GM12878 (cell line): ENCODE results near the gene TMEM214. TPM values are rescaled to one million over a fixed set of nuclear protein-coding genes. Genes with fewer than 3 reads are reported as not detected.

Experiments
- ATAC-seq: fragments of 200-7000 bp; cut with Tn5 transposase; 3 replicates; pipeline ENCODE4 v1.9.1; 2020; ENCODE audit warnings: mild to moderate bottlenecking, moderate library complexity
- BruUV-seq: library from RNA; stranded (reverse); fragments of 400-500 nt; replicated peaks from 2 replicates; lab custom pipeline; 2021; lab: Mats Ljungman, UMichigan
- CTCF ChIA-PET: fragments of 300-600 bp; sonication (Branson Sonifier 250); formaldehyde crosslinking; extraction: SDS; loops from one replicate; lab custom pipeline; 2021; ENCODE audit warnings: inconsistent platforms; lab: Yijun Ruan, JAX
- POLR2A ChIA-PET: fragments of 350-600 bp; formaldehyde crosslinking; extraction: SDS; loops from one replicate; lab custom pipeline; 2021; ENCODE audit warnings: inconsistent platforms; lab: Charles Lee
- RAD21 ChIA-PET: fragments of 300-600 bp; sonication (Branson Sonifier 250); formaldehyde crosslinking; loops from one replicate; lab custom pipeline; 2023; ENCODE audit warnings: antibody characterized with exemption; ENCODE audit not compliant: unreplicated experiment; lab: Charles Lee
- SMC1A ChIA-PET: fragments of 300-600 bp; sonication (Branson Sonifier 250); formaldehyde crosslinking; loops from one replicate; lab custom pipeline; 2023; ENCODE audit not compliant: unreplicated experiment, uncharacterized antibody; lab: Charles Lee
- DNase-seq: peaks from one replicate; pipeline ENCODE4 v3.0.0-alpha.2; 2011; ENCODE audit warnings: low read depth, low spot score
- FAIRE-seq: peaks from 3 replicates; lab custom pipeline; 2011; peaks lifted over from hg19 to GRCh38; lab: Jason Lieb, UNC
- H2AFZ ChIP-seq: 2 replicates; pipeline ENCODE4 v1.6.0; 2011; ENCODE audit warnings: low read depth, low read length, control low read depth; ENCODE audit not compliant: control insufficient read depth
- H3K27ac ChIP-seq: 2 replicates; pipeline ENCODE4 v1.5.1; 2011; ENCODE audit warnings: control low read depth; ENCODE audit not compliant: control insufficient read depth, insufficient read depth
- H3K27me3 ChIP-seq, 2 experiments: replicated peaks in 1 of 2; 2 replicates each; pipeline versions ENCODE4 v1.6.0 to v1.6.1; 2011; ENCODE audit warnings: low read length in 1 of 2; ENCODE audit not compliant: control insufficient read depth in 2 of 2, insufficient read depth in 2 of 2
- H3K36me3 ChIP-seq, 2 experiments: 2 replicates each; pipeline ENCODE4 v1.5.1; 2011; ENCODE audit warnings: low read length in 1 of 2; ENCODE audit not compliant: control insufficient read depth in 2 of 2, insufficient read depth in 2 of 2
- H3K4me1 ChIP-seq: 2 replicates; pipeline ENCODE4 v1.6.1; 2011; ENCODE audit warnings: mild to moderate bottlenecking, low read length, moderate library complexity, mixed read lengths; ENCODE audit not compliant: control insufficient read depth, insufficient read depth
- H3K4me2 ChIP-seq: 2 replicates; pipeline ENCODE4 v1.6.0; 2011; ENCODE audit warnings: control low read depth; ENCODE audit not compliant: control insufficient read depth, insufficient read depth
- H3K4me3 ChIP-seq: fragments of 200-600 bp; sonication (generic); 2 replicates; pipeline ENCODE4 v1.5.1; 2016
- H3K79me2 ChIP-seq: 2 replicates; pipeline ENCODE4 v1.6.0; 2011; ENCODE audit warnings: low read length; ENCODE audit not compliant: control insufficient read depth, insufficient read depth
- H3K9ac ChIP-seq: 2 replicates; pipeline ENCODE4 v1.8.0; 2011; ENCODE audit warnings: low read length, control low read depth, mixed read lengths; ENCODE audit not compliant: control insufficient read depth, insufficient read depth
- H3K9me3 ChIP-seq: replicated peaks from 3 replicates; pipeline ENCODE4 v1.5.1; 2011; ENCODE audit warnings: mild to moderate bottlenecking, low read length; ENCODE audit not compliant: control insufficient read depth, insufficient read depth
- H4K20me1 ChIP-seq: 2 replicates; pipeline ENCODE4 v1.6.0; 2011; ENCODE audit not compliant: control insufficient read depth, insufficient read depth
- BRCA1 ChIP-seq: IDR thresholded peaks from 2 replicates; pipeline ENCODE4 v1.6.1; 2011; ENCODE audit warnings: low read depth, low read length, improper control_type of control experiment
- CBX5 ChIP-seq: sonication (generic); IDR thresholded peaks from 2 replicates; pipeline ENCODE4 v1.6.1; 2016; ENCODE audit warnings: low read depth, moderate library complexity, mild to moderate bottlenecking, inconsistent platforms
- EZH2 ChIP-seq: IDR thresholded peaks from 2 replicates; pipeline ENCODE4 v1.6.1; 2012; ENCODE audit warnings: low read depth, mild to moderate bottlenecking, control low read depth, inconsistent platforms, low read length, borderline replicate concordance; ENCODE audit not compliant: control insufficient read depth
- FOS ChIP-seq: IDR thresholded peaks from 3 replicates; pipeline ENCODE4 v1.6.1; 2011; ENCODE audit warnings: borderline replicate concordance; ENCODE audit not compliant: insufficient read length; ENCODE audit errors: extremely low read depth
- GATAD2B ChIP-seq: fragments of 450-650 bp; conservative IDR thresholded peaks from 2 replicates; pipeline ENCODE4 v1.6.1; 2017; ENCODE audit warnings: low read depth, mild to moderate bottlenecking, moderate library complexity
- HCFC1 ChIP-seq: fragments of 150-350 bp; IDR thresholded peaks from 2 replicates; pipeline ENCODE4 v1.6.1; 2014; ENCODE audit warnings: low read length
- MTA3 ChIP-seq: IDR thresholded peaks from 2 replicates; pipeline ENCODE4 v1.6.1; 2012; ENCODE audit warnings: low read length, inconsistent platforms, borderline replicate concordance
- NR2C2 ChIP-seq: IDR thresholded peaks from 2 replicates; pipeline ENCODE4 v1.6.1; 2011; ENCODE audit warnings: borderline replicate concordance, low read depth; ENCODE audit not compliant: control insufficient read depth, insufficient read length
- SMARCA5 ChIP-seq: fragments of 450-650 bp; IDR thresholded peaks from 2 replicates; pipeline ENCODE4 v1.6.1; 2017; ENCODE audit warnings: mild to moderate bottlenecking
- SMC3 ChIP-seq: IDR thresholded peaks from 2 replicates; pipeline ENCODE4 v1.6.1; 2011; ENCODE audit warnings: low read length, improper control_type of control experiment, borderline replicate concordance
- TCF12 ChIP-seq: IDR thresholded peaks from 2 replicates; pipeline ENCODE4 v1.6.1; 2011; ENCODE audit warnings: low read depth, mild to moderate bottlenecking, low read length
- WRNIP1 ChIP-seq: IDR thresholded peaks from 2 replicates; pipeline ENCODE4 v1.6.1; 2011; ENCODE audit warnings: low read depth, low read length, improper control_type of control experiment, borderline replicate concordance
- YBX1 ChIP-seq: fragments of 450-650 bp; IDR thresholded peaks from 2 replicates; pipeline ENCODE4 v1.6.1; 2016; ENCODE audit warnings: antibody characterized with exemption
- in situ Hi-C: fragments of 300-500 bp; cut with MboI; formaldehyde crosslinking; loops from 9 replicates; pipeline ENCODE4 v1.14.3; 2018; ENCODE audit warnings: mixed read lengths
- intact Hi-C: fragments of 100-400 bp; cut with micrococcal nuclease; formaldehyde crosslinking; loops from one replicate; pipeline ENCODE4 v1.14.2; 2022; ENCODE audit not compliant: unreplicated experiment
- polyA plus RNA-seq, 11 experiments: library from polyadenylated mRNA; depleted of rRNA in 4 of 11; unstranded in 6 of 11; stranded (reverse) in 5 of 11; fragments of >200 nt; fragmentation: Nextera tagmentation in 4 of 11; fragmentation: Illumina TruSeq in 1 of 11; extraction: Ambion mirVana in 4 of 11; extraction: Trizol in 1 of 11; gene quantifications; 1 replicate in 1 of 11; 2 replicates in 10 of 11; pipeline versions ENCODE4 v1.2.1 to v1.2.3, GENCODE V29; 2011 to 2016; ENCODE audit warnings: inconsistent platforms in 2 of 11, missing spikeins in 2 of 11, low read depth in 1 of 11
- total RNA-seq, 4 experiments: library from RNA; depleted of rRNA in 3 of 4; stranded (reverse); fragments of >200 nt in 3 of 4; fragmentation: Illumina TruSeq in 1 of 4; extraction: Trizol in 1 of 4; gene quantifications; 2 replicates each; pipeline versions ENCODE4 v1.2.1 to v1.2.3, GENCODE V29; 2013 to 2021
- TF ChIP-seq, protein P1 (sequence below): fragments of 450-650 bp; IDR thresholded peaks from 2 replicates; pipeline ENCODE4 v1.6.1; 2017; ENCODE audit warnings: antibody characterized with exemption, mild to moderate bottlenecking, moderate library complexity
- TF ChIP-seq, protein P2 (sequence below): IDR thresholded peaks from 2 replicates; pipeline ENCODE4 v1.6.1; 2011; ENCODE audit warnings: borderline replicate concordance, low read depth, mild to moderate bottlenecking, moderate library complexity, mixed read lengths, low read length; ENCODE audit not compliant: insufficient read depth; ENCODE audit errors: extremely low read length
- TF ChIP-seq, protein P3 (sequence below): IDR thresholded peaks from 2 replicates; pipeline ENCODE4 v1.6.1; 2012; ENCODE audit warnings: low read depth, low read length, improper control_type of control experiment

TMEM214 gene
- total and polyA plus RNA-seq, 10 of the 15 experiments (the other 5 are each of a cell fraction or from before 2014, with no cell fraction given): 10.4 to 79.2 (median 45.0) TPM

DNA sequence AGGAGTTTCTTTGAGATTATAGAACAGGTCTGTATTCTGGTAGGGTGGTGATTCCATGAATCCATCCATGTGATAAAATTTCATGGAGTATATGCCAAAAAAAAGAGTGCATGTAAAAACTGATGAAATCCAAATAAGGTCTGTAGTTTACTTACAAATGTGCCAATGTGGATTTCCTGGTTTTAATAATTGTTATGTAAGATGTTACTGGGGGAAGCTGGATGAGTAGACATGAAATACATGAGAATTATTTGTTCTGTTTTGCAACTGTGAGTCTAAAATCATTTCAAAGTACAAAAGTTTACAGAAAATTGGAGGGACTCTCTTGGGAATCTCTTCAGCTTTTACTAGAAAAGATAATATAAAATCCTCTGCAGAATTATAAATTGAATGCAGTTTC lies 23.7 kb upstream of the TMEM214 start:
- RAD21 ChIA-PET: no interaction called here

More for the DNA sequence above, 23.7 kb upstream of the TMEM214 start:
- no peak for TF ChIP-seq GATAD2B
- TF ChIP-seq MTA3: no peak
- no peak for TF ChIP-seq SMC3
- TF ChIP-seq CBX5: no peak
- TF ChIP-seq HCFC1: no peak
- no peak for TF ChIP-seq YBX1
- TF ChIP-seq, protein P1, sequence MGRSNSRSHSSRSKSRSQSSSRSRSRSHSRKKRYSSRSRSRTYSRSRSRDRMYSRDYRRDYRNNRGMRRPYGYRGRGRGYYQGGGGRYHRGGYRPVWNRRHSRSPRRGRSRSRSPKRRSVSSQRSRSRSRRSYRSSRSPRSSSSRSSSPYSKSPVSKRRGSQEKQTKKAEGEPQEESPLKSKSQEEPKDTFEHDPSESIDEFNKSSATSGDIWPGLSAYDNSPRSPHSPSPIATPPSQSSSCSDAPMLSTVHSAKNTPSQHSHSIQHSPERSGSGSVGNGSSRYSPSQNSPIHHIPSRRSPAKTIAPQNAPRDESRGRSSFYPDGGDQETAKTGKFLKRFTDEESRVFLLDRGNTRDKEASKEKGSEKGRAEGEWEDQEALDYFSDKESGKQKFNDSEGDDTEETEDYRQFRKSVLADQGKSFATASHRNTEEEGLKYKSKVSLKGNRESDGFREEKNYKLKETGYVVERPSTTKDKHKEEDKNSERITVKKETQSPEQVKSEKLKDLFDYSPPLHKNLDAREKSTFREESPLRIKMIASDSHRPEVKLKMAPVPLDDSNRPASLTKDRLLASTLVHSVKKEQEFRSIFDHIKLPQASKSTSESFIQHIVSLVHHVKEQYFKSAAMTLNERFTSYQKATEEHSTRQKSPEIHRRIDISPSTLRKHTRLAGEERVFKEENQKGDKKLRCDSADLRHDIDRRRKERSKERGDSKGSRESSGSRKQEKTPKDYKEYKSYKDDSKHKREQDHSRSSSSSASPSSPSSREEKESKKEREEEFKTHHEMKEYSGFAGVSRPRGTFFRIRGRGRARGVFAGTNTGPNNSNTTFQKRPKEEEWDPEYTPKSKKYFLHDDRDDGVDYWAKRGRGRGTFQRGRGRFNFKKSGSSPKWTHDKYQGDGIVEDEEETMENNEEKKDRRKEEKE: no peak
- no peak for TF ChIP-seq BRCA1
- TF ChIP-seq, protein P2, sequence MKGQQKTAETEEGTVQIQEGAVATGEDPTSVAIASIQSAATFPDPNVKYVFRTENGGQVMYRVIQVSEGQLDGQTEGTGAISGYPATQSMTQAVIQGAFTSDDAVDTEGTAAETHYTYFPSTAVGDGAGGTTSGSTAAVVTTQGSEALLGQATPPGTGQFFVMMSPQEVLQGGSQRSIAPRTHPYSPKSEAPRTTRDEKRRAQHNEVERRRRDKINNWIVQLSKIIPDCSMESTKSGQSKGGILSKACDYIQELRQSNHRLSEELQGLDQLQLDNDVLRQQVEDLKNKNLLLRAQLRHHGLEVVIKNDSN: no peak
- TF ChIP-seq EZH2: no peak
- TF ChIP-seq SMARCA5: no peak
- TF ChIP-seq WRNIP1: no peak
- no peak for TF ChIP-seq FOS
- TF ChIP-seq NR2C2: no peak
- TF ChIP-seq TCF12: no peak
- TF ChIP-seq, protein P3, sequence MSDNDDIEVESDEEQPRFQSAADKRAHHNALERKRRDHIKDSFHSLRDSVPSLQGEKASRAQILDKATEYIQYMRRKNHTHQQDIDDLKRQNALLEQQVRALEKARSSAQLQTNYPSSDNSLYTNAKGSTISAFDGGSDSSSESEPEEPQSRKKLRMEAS: no peak
- no peak for ATAC-seq
- H3K27ac ChIP-seq: no peak overlapping the region
- peaks cover 1% of the 10 kb centered on the region; the same call in 1 of the 2 replicates for H3K4me1 ChIP-seq
- ChIA-PET CTCF (interaction anchor here (0.6 to 2.5 kb wide), 3 partner anchors 8 to 241 kb away, joined by 4 to 8 read pairs (median 6); no protein-coding TSS in a partner anchor), POLR2A (no interaction called here), SMC1A (interaction anchor here (0.5 to 1.2 kb wide), 2 partner anchors 47 to 274 kb away, joined by 3 to 4 read pairs; no protein-coding TSS in a partner anchor)
- H3K9me3 ChIP-seq: no peaks in the 10 kb centered on the region
- no peak for FAIRE-seq
- H2AFZ ChIP-seq: no peak overlapping the region
- BruUV-seq: no TSS peak
- H3K79me2 ChIP-seq: no peaks in the 10 kb centered on the region
- H3K4me3 ChIP-seq: no peak overlapping the region
- H3K36me3 ChIP-seq: no peaks in the 10 kb centered on the region
- in situ Hi-C loops (no loop called here), intact Hi-C loops (no loop called here)
- H3K4me2 ChIP-seq: no peak overlapping the region
- H3K9ac ChIP-seq: no peak overlapping the region
- DNase-seq: no peak
- H4K20me1 ChIP-seq: no peaks in the 10 kb centered on the region
- no peaks in the 10 kb centered on the region for H3K27me3 ChIP-seq
